ENCODE results near the gene CORO7.
"Not testable (repeated sequence)": the region's sequence is repeated elsewhere in the genome, so short reads cannot be mapped to it uniquely, and the experiment has no call there.

The CORO7 gene

GRCh38 chr16:4401510-4401909 lies 14.9 kb downstream of the CORO7 start:
- DNase-seq (ENCODE audit: low spot score), result no peak

- DNase-seq (ENCODE audit: low spot score), result no peak
These were observed 15.3 kb downstream of the CORO7 start for GRCh38 chr16:4401094-4401501.

GRCh38 chr16:4399001-4399730 lies 17.2 kb downstream of the CORO7 start:
- DNase-seq (ENCODE audit: low spot score), result no peak

- no peak for DNase-seq (ENCODE audit: low spot score)
These were observed 21.2 kb downstream of the CORO7 start for GRCh38 chr16:4395055-4395726.

- not testable (repeated sequence) for DNase-seq (ENCODE audit: low spot score)
These were observed 22.5 kb downstream of the CORO7 start for GRCh38 chr16:4393850-4394249.

GRCh38 chr16:4393240-4393600 lies 23.2 kb downstream of the CORO7 start:
- DNase-seq (ENCODE audit: low spot score), result peak; percentile 80

- peak; percentile 88 for DNase-seq (ENCODE audit: low spot score)
These were observed 23.8 kb downstream of the CORO7 start for GRCh38 chr16:4392382-4393239.

- DNase-seq (ENCODE audit: low spot score), result no peak
These were observed 24.6 kb downstream of the CORO7 start for GRCh38 chr16:4391631-4392381.

GRCh38 chr16:4390266-4391260 lies 25.8 kb downstream of the CORO7 start:
- DNase-seq (ENCODE audit: low spot score), result no peak

- no peak for DNase-seq (ENCODE audit: low spot score)
These were observed 27.1 kb downstream of the CORO7 start for GRCh38 chr16:4389051-4389955.

- DNase-seq (ENCODE audit: low spot score), result no peak
These were observed 27.9 kb downstream of the CORO7 start for GRCh38 chr16:4388271-4389021.

GRCh38 chr16:4387781-4388180 lies 28.6 kb downstream of the CORO7 start:
- DNase-seq (ENCODE audit: low spot score), result no peak

- DNase-seq (ENCODE audit: low spot score), result no peak
These were observed 29.3 kb downstream of the CORO7 start for GRCh38 chr16:4386951-4387565.

- no peak for DNase-seq (ENCODE audit: low spot score)
These were observed 30.0 kb downstream of the CORO7 start for GRCh38 chr16:4386451-4386805.

GRCh38 chr16:4385789-4386450 lies 30.5 kb downstream of the CORO7 start:
- no peak for DNase-seq (ENCODE audit: low spot score)

- DNase-seq (ENCODE audit: low spot score), result no peak
These were observed 31.2 kb downstream of the CORO7 start for GRCh38 chr16:4385066-4385788.

- peak; percentile 73 for DNase-seq (ENCODE audit: low spot score)
These were observed 31.9 kb downstream of the CORO7 start for GRCh38 chr16:4384509-4384942.

Measured in AG08395 (cell line).